ENCODE measurements around the gene EHMT2. TPM values are rescaled to one million over a fixed set of nuclear protein-coding genes. Genes with fewer than 3 reads are reported as not detected.
"Not testable (repeated sequence)": the region's sequence is repeated elsewhere in the genome, so short reads cannot be mapped to it uniquely, and the experiment has no call there.

Gene EHMT2
- 73.5 and 79.3 TPM in 2 replicates for total RNA-seq

- Mint-ChIP-seq H3K4me3 (peak within 1 kb of the TSS; percentile 97), H3K36me3 (ENCODE audit: low read depth) (peaks cover 15% of the 10 kb centered on the region), H3K27ac (peak within 1 kb of the TSS; percentile 94), H3K9me3 (no peaks in the 10 kb centered on the region), H3K27me3 (peaks cover under 1% of the 10 kb centered on the region), H3K4me1 (peaks cover 35% of the 10 kb centered on the region)
- intact Hi-C loops (cut with micrococcal nuclease) = loop anchor here (1.0 to 2.0 kb wide), 2 partner anchors 34 to 63 kb away; no protein-coding TSS in a partner anchor
- DNase-seq = peak; percentile 97
These were observed at the start of gene EHMT2 for GRCh38 chr6:31897612-31898382. TSS of gene EHMT2 (minus strand) at chr6:31897698. CDS start at chr6:31897677, 21 bp downstream.

DNA sequence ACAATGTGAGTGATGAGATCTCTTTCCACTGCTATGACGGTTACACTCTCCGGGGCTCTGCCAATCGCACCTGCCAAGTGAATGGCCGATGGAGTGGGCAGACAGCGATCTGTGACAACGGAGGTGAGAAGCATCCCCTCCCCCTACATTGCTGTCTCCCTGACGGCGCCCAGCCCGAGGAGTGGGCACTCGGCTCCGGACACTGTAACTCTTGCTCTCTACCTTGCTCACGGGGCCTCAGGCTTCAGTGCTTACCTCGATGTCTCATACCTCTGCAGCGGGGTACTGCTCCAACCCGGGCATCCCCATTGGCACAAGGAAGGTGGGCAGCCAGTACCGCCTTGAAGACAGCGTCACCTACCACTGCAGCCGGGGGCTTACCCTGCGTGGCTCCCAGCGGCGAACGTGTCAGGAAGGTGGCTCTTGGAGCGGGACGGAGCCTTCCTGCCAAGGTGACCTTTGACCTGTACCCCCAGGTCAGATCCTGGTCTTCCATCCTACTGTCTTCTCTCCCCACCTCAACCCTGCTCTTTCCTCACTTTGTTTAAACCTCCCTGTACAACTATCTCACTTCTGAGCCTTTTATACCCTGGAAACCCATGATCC, 49.7 kb upstream of the EHMT2 start:
- intact Hi-C loops (cut with micrococcal nuclease) = no loop called here

GRCh38 chr6:31946370-31946885, 48.9 kb upstream of the EHMT2 start:
- intact Hi-C loops (cut with micrococcal nuclease) = no loop called here
- no peak for DNase-seq
- no peak overlapping the region for H3K27ac Mint-ChIP-seq
- H3K4me1 Mint-ChIP-seq = peaks cover 10% of the 10 kb centered on the region
- H3K27me3 Mint-ChIP-seq = peaks cover 3% of the 10 kb centered on the region
- no peaks in the 10 kb centered on the region for H3K9me3 Mint-ChIP-seq
- H3K36me3 Mint-ChIP-seq (ENCODE audit: low read depth) = peaks cover 2% of the 10 kb centered on the region
- no peak overlapping the region for H3K4me3 Mint-ChIP-seq

More for the DNA sequence above, 49.7 kb upstream of the EHMT2 start:
- no peak for DNase-seq
- H3K36me3 Mint-ChIP-seq (ENCODE audit: low read depth) = peaks cover 2% of the 10 kb centered on the region
- H3K27me3 Mint-ChIP-seq = peaks cover 3% of the 10 kb centered on the region
- no peak overlapping the region for H3K27ac Mint-ChIP-seq
- H3K9me3 Mint-ChIP-seq = no peaks in the 10 kb centered on the region
- no peak overlapping the region for H3K4me3 Mint-ChIP-seq
- H3K4me1 Mint-ChIP-seq = peaks cover 10% of the 10 kb centered on the region

DNA sequence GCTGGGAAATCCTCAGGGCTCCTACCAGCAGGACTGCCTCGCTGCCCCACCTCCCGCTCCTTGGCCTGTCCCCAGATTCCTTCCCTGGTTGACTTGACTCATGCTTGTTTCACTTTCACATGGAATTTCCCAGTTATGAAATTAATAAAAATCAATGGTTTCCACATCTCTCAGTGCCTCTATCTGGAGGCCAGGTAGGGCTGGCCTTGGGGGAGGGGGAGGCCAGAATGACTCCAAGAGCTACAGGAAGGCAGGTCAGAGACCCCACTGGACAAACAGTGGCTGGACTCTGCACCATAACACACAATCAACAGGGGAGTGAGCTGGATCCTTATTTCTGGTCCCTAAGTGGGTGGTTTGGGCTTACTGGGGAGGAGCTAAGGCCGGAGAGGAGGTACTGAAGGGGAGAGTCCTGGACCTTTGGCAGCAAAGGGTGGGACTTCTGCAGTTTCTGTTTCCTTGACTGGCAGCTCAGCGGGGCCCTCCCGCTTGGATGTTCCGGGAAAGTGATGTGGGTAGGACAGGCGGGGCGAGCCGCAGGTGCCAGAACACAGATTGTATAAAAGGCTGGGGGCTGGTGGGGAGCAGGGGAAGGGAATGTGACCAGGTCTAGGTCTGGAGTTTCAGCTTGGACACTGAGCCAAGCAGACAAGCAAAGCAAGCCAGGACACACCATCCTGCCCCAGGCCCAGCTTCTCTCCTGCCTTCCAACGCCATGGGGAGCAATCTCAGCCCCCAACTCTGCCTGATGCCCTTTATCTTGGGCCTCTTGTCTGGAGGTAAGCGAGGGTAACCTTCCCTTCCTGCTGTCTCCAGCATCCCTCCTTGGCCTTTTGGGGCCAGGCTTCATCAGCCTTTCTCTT, 48.2 kb upstream of the EHMT2 start, which contains the start of gene CFB:
TSS of gene CFB (plus strand) at position 589 of the 863 bp plus-strand sequence. CDS start at position 716, 127 bp downstream.
- Mint-ChIP-seq H3K4me1 (peaks cover 10% of the 10 kb centered on the region), H3K27ac (no peak within 1 kb of the TSS), H3K36me3 (ENCODE audit: low read depth) (peaks cover 2% of the 10 kb centered on the region), H3K4me3 (no peak within 1 kb of the TSS), H3K9me3 (no peaks in the 10 kb centered on the region), H3K27me3 (peaks cover 3% of the 10 kb centered on the region)
- no peak for DNase-seq
- intact Hi-C loops (cut with micrococcal nuclease) = no loop called here

DNA sequence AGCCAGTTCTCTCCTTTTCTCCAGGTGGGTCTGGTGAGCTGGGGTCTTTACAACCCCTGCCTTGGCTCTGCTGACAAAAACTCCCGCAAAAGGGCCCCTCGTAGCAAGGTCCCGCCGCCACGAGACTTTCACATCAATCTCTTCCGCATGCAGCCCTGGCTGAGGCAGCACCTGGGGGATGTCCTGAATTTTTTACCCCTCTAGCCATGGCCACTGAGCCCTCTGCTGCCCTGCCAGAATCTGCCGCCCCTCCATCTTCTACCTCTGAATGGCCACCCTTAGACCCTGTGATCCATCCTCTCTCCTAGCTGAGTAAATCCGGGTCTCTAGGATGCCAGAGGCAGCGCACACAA, 47.6 kb upstream of the EHMT2 start:
- intact Hi-C loops (cut with micrococcal nuclease) = no loop called here

DNA sequence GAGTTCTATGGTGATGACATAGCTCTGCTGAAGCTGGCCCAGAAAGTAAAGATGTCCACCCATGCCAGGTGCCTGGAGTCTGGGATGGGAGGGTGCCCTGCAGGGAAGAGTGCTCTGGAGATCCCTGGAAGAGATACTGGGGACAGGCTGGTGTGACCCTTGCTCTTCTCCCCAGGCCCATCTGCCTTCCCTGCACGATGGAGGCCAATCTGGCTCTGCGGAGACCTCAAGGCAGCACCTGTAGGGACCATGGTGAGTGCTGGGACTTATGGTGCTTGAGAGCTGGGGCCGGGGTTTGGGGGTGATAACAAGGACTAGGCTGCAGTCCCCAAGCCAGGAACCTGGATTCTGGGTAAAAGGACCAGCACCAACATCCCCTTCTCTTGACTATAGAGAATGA, 46.2 kb upstream of the EHMT2 start:
- Mint-ChIP-seq H3K4me3 (no peak overlapping the region), H3K4me1 (peaks cover 10% of the 10 kb centered on the region), H3K27ac (no peak overlapping the region), H3K9me3 (no peaks in the 10 kb centered on the region), H3K27me3 (peaks cover 3% of the 10 kb centered on the region), H3K36me3 (ENCODE audit: low read depth) (no peaks in the 10 kb centered on the region)
- intact Hi-C loops (cut with micrococcal nuclease) = no loop called here
- DNase-seq = no peak

More for the DNA sequence above, 47.6 kb upstream of the EHMT2 start:
- Mint-ChIP-seq H3K9me3 (no peaks in the 10 kb centered on the region), H3K36me3 (ENCODE audit: low read depth) (peaks cover 2% of the 10 kb centered on the region), H3K27ac (no peak overlapping the region), H3K4me1 (peaks cover 10% of the 10 kb centered on the region), H3K27me3 (peaks cover 3% of the 10 kb centered on the region), H3K4me3 (no peak overlapping the region)
- DNase-seq = no peak

GRCh38 chr6:31940256-31940664, 42.8 kb upstream of the EHMT2 start:
- intact Hi-C loops (cut with micrococcal nuclease) = no loop called here
- Mint-ChIP-seq H3K27ac (no peak overlapping the region), H3K9me3 (no peaks in the 10 kb centered on the region), H3K4me1 (peaks cover 4% of the 10 kb centered on the region), H3K27me3 (peaks cover 3% of the 10 kb centered on the region), H3K36me3 (ENCODE audit: low read depth) (no peaks in the 10 kb centered on the region), H3K4me3 (no peak overlapping the region)
- DNase-seq = no peak

- Mint-ChIP-seq H3K27ac (no peak overlapping the region), H3K4me3 (no peak overlapping the region), H3K4me1 (no peaks in the 10 kb centered on the region), H3K36me3 (ENCODE audit: low read depth) (no peaks in the 10 kb centered on the region), H3K27me3 (no peaks in the 10 kb centered on the region), H3K9me3 (no peaks in the 10 kb centered on the region)
- DNase-seq = no peak
- intact Hi-C loops (cut with micrococcal nuclease) = no loop called here
These were observed 38.3 kb upstream of the EHMT2 start for GRCh38 chr6:31935823-31936222.

- Mint-ChIP-seq H3K27ac (no peak overlapping the region), H3K27me3 (no peaks in the 10 kb centered on the region), H3K36me3 (ENCODE audit: low read depth) (no peaks in the 10 kb centered on the region), H3K4me1 (no peaks in the 10 kb centered on the region), H3K9me3 (no peaks in the 10 kb centered on the region), H3K4me3 (no peak overlapping the region)
- no peak for DNase-seq
- intact Hi-C loops (cut with micrococcal nuclease) = no loop called here
These were observed 37.5 kb upstream of the EHMT2 start for GRCh38 chr6:31935021-31935420.

GRCh38 chr6:31933537-31933936, 36.0 kb upstream of the EHMT2 start:
- intact Hi-C loops (cut with micrococcal nuclease) = no loop called here
- Mint-ChIP-seq H3K4me1 (no peaks in the 10 kb centered on the region), H3K27ac (no peak overlapping the region), H3K4me3 (no peak overlapping the region), H3K36me3 (ENCODE audit: low read depth) (no peaks in the 10 kb centered on the region), H3K27me3 (no peaks in the 10 kb centered on the region), H3K9me3 (no peaks in the 10 kb centered on the region)
- no peak for DNase-seq

GRCh38 chr6:31932137-31932536, 34.6 kb upstream of the EHMT2 start:
- intact Hi-C loops (cut with micrococcal nuclease); H3K36me3 Mint-ChIP-seq (ENCODE audit: low read depth); H3K9me3 Mint-ChIP-seq; DNase-seq; H3K27ac Mint-ChIP-seq; H3K4me3 Mint-ChIP-seq; H3K4me1 Mint-ChIP-seq; H3K27me3 Mint-ChIP-seq: not testable (repeated sequence)

GRCh38 chr6:31930962-31931361, 33.5 kb upstream of the EHMT2 start:
- intact Hi-C loops (cut with micrococcal nuclease) = no loop called here
- DNase-seq = no peak
- Mint-ChIP-seq H3K27me3 (peaks cover 3% of the 10 kb centered on the region), H3K9me3 (no peaks in the 10 kb centered on the region), H3K36me3 (ENCODE audit: low read depth) (no peaks in the 10 kb centered on the region), H3K4me1 (no peaks in the 10 kb centered on the region), H3K27ac (no peak overlapping the region), H3K4me3 (no peak overlapping the region)

GRCh38 chr6:31928672-31928939, 31.1 kb upstream of the EHMT2 start:
- intact Hi-C loops (cut with micrococcal nuclease) = no loop called here
- Mint-ChIP-seq H3K27me3 (peaks cover 3% of the 10 kb centered on the region), H3K36me3 (ENCODE audit: low read depth) (no peaks in the 10 kb centered on the region), H3K27ac (no peak overlapping the region), H3K9me3 (no peaks in the 10 kb centered on the region), H3K4me1 (peaks cover 1% of the 10 kb centered on the region), H3K4me3 (no peak overlapping the region)
- DNase-seq = no peak

All from activated CD4-positive, alpha-beta T cell treated with anti-CD3 and anti-CD28 coated beads, Interleukin-2, amount 10 ng/mL, durations not matched to agents 24 days and 14 days (primary cell).